Medulla oblongata (tissue), 1 donor: Measurements from ENCODE around the gene CAMK4.

ENCODE experiments used
- DNase-seq: peaks from one replicate; pipeline ENCODE4 v3.0.0-alpha.2; 2015; ENCODE audit errors: extremely low spot score

CAMK4 gene

DNA sequence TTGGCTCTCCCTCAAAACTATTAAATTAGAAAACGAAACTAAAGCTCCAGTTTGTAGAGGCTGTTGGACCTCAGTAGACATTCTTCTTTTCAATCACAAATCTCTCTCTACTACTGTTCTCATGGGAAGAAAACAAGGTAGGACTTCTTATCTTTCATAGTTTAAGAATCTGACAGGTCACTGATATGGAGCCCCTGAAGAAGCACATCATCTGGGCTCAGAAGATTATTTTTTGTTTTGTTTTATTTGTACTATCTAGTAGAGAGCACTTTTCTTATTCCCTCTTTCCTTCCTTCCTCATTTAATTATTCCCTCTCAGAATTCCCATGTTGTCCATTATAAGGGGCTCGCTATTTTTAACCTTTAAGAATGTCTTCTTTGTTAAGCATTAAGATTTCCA lies 261.9 kb downstream of the CAMK4 start:
- DNase-seq: no peak

DNA sequence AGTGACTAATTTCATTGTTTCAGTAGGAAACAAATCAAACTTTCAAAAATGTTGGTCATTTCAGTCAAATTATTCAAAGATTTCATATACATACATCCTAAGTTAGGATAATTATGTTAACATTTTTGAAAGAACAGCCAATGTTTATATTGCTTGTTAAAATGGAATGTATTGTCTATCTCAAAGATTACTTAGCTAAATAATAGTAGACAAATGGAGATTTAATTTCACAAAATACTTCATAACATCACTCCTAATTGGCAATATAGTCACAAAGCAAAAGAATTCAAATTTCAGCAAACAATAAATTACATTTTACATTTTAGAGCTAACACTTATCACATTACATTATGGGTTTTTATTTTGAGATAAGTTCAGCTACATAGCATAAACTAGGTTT lies 262.7 kb downstream of the CAMK4 start:
- DNase-seq: no peak

DNA sequence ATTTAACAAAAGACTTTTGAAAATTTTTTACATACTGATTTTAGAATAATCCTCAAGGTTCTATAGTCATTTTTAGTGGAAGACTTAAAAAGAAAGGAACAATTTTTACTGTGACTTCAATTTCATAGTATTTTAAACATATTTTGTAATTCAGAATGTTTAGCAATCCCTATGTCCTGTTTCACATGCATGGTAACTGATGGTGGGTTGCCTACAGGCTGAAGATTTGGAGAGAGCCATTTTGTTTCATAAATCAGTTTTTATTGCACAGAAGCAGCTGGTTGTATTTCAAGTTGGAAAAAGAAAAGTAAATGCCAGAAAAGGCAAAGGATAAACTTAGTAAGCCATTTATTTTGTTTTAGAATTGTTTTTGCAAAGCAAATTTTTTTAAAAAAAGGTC lies 264.2 kb downstream of the CAMK4 start:
- no peak for DNase-seq

- DNase-seq: no peak
Observed at GRCh38 chr5:111493031-111493430, 268.8 kb downstream of the CAMK4 start.

DNA sequence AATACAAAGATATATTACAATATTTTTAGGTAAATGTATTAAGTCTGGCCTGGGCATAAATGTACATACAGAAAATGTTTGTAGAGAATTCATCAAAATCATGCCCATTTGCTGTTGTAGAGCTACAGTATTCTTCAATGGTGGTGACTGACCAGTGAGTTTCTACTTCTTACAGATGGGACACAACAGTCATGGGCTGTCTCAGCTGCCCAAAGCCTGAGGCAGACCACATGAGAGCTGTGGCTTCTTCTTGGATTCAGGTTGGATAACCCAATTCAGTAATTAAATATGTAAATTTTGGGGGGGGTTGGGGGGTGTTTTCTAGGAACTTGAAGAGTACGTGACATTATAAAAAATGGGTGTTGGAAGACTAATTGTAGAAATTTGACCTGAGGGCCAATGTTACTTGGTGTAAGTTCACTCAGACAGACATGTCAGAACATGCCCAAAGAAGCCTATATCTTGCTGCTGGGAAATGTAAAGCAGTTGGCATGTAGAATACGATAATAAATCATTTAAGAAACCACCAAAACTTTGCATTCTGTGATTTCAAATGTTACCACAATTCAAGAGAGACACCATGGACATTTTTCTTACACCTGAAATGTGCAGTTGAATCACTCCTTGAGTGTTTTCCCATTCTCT lies 270.3 kb downstream of the CAMK4 start:
- no peak for DNase-seq

DNA sequence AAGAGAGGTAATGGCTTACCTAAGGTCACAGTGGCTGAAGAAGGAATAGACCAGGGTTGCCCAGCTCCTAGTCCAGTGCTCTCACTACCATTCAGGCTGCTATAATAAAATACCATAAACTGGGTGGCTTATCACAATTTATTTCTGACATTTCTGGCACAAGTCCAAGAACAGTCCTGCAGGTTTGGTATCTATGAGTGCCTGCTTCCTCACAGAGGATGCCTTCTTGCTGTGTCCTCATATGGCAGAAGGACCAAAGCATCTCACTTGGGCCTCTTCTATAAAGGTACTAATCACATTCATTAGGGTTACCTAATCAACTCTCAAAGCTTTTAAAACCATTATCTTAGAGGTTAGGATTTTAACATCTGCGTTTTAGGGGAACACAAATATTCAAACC lies 271.0 kb downstream of the CAMK4 start:
- DNase-seq: no peak

DNA sequence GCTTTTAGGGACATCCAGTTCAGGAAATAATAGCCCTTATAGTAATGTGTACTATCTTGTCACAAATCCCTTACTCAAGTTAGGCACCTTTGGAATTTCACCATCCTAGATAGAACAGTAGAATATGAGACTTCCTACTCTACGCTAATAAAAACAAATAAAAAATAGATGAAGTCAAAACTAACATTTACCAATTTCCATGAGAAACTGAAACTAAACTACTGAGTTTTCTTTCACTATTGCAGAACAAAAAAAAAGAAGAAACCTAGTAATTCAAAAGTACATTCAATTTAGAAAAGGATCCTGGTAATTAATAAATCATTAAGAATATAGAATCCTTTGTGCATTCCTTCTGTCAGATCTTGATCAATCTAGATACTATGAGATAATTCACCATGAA lies 274.2 kb downstream of the CAMK4 start:
- no peak for DNase-seq

GRCh38 chr5:111502956-111503355 lies 278.8 kb downstream of the CAMK4 start:
- DNase-seq: no peak

DNA sequence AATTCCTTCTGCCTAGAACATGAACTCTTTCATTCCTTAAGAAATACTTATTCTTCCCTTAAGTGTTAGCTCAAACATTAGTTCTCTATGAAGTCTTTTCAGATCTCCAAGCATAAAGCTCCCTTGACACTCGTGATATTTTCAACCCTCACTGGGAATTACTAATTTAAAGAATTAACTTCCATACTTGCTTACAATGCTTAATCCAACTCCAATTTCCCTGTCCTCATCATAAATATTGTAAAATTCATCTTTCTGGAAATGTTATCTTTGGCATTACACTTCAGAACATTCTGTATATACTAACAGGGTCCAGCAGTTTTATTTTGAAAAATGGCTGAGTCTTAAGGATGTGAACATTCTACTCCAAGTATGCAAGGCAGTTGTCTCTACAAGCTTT lies 280.9 kb downstream of the CAMK4 start:
- DNase-seq: no peak

DNA sequence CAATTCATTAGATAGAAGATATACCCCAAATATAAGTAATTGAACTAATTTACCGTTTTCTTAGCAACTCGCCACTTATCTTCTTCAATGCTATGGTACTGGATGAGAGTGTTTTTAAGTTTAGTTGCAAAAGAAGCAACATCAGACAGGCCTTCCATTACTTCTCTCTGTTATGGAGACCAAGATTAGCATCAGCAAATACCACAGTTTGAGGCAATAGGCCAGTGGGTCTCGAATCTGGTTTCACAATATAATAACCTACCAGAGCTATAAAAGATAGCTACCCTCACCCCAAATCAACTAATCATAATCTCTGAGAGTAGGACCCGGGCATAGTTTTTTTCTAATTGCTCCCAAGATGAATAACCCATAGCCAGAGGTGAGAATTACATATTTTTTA lies 283.1 kb downstream of the CAMK4 start:
- no peak for DNase-seq

GRCh38 chr5:111509119-111509518 lies 284.9 kb downstream of the CAMK4 start:
- no peak for DNase-seq

GRCh38 chr5:111511174-111511830 lies 287.1 kb downstream of the CAMK4 start:
- DNase-seq: peak; percentile 33

DNA sequence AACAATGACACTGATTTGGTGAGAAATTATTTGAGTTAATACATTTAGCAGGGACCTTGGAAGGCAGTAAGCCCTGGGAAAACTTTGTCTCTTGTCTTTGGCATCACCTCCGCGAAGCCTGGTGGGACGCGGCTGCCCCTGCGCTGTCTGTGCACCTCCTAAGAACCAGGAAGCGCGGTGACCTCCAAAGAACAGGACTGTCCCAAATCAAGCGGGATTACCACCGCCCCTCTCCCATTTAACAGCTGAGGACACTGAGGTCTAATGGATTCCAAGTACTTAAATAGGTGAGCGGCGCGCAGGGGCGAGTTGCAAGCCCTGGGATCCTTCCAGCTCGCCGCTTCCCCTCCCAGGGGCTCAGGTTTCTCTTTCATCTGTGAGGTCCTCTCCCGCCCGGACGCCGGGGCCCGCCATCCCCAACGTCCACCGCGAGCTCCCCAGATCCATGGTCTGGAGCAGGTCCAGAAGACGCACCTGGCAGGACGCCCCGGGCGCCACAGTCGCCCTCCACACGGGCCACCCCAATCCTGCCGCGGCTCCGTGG lies 287.7 kb downstream of the CAMK4 start:
- DNase-seq: peak; percentile 58

GRCh38 chr5:111512375-111513130 lies 288.4 kb downstream of the CAMK4 start, which contains the start of gene STARD4:
TSS of gene STARD4 (minus strand) at chr5:111512535. CDS start at chr5:111507433, 5,102 bp downstream.
- peak; percentile 98 for DNase-seq

GRCh38 chr5:111513131-111513520 lies 288.9 kb downstream of the CAMK4 start:
- DNase-seq: no peak

DNA sequence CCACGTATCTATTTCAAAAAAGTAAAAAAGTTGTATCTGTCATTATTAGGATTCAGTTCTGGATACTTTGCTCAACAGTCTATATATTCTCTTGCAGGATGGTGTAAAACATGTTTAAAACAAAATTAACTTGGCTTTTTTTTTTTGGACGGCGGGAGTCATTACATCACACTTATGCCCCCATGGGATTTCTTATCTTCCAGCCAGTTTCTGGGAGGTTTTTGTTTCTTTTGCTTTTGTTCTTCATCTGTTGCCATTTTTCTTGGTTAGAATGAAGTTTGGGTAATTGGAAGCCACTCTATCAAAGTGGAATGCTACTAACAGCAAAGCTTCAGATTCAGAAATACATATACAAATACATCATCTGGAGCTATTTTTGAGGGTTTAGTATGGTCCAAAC lies 289.9 kb downstream of the CAMK4 start:
- DNase-seq: no peak

DNA sequence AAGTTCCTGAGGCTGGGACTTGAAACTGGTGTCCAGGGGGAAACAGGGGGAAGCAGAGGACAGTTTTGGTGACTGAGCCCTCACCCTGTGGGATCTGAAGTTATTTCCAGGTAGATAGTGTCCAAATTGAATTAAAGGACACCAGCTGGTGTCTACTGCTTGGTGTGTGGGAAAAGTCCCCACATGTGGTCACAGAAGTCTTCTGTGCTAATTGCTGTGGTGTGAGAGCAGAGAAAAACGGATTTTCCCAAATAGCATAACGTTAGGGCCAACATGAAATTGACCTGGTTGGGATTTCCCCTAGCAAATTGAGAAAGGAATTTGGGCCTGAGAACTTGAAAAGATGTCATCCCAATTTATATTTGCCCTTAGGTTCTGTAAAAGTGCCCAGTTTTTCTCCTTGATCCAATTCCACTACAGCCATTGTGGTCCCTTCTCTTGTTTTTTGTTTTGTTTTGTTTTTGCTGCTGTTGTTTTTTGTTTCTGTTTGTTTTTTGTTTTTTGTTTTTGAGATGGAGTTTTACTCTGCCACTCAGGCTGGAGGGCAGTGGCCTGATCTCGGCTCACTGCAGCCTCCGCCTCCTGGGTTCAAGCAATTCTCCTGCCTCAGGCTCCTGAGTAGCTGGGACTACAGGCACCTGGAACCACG lies 293.8 kb downstream of the CAMK4 start:
- DNase-seq: no peak

DNA sequence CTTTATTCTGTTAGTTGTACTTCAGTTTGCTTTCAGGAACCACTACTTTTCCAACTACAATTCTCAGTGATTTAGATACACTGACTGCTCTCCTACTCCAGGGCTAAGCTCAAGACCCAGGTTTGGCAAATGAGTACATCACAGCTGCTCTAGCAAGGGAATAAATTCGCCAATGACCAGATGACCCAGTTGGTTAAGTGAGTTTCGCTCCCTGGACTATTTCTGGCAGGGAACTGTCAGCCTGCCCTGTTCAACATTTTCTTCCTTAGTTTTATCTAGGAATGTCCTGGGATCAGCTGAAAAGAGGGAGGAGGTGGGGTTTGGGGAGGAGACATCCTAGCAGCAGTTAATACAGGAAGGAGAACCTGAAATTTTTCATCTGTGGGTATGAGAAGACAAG lies 294.6 kb downstream of the CAMK4 start:
- DNase-seq: no peak

GRCh38 chr5:111520908-111521307 lies 296.7 kb downstream of the CAMK4 start:
- no peak for DNase-seq

- no peak for DNase-seq
Observed at GRCh38 chr5:111528056-111528455, 303.9 kb downstream of the CAMK4 start.

DNA sequence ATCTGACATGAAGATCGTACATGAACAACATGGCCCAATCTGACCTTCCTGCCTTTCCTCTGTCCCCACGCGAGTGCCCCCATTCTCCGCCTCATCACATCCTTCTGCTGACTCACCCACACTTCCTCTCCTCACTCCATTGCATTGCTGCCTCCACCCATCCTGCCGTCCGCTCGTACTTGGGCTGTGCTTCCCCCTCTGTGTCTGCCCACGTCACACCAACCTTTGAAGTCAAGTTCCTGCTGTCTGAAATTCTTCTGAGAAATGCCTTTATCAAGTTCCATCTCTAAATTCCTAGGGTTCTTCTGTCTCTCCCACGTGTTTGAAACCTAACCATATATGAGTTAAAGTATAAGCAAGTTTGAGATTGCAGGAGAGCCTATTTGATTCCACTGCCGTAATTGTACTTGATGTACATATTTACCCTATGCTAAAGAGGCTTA lies 306.1 kb downstream of the CAMK4 start:
- peak; percentile 52 for DNase-seq
